Lower leg skin (tissue), 4 donors: ENCODE data around the gene FGF10. TPM values are rescaled to one million over a fixed set of nuclear protein-coding genes. Genes with fewer than 3 reads are reported as not detected.

ENCODE experiments used
- DNase-seq, 2 donors: peaks; one replicate each; pipeline ENCODE4 v3.0.0-alpha.2; 2019; ENCODE audit warnings: low spot score in 2 of 2
- H3K4me3 ChIP-seq: fragments of 200-600 bp; sonication (generic); 2 replicates; pipeline ENCODE4 v1.5.1; 2017; ENCODE audit warnings: mild to moderate bottlenecking, low read depth; ENCODE audit not compliant: poor library complexity, severe bottlenecking
- POLR2A ChIP-seq, 2 donors: fragments of 450-650 bp; IDR thresholded peaks; one replicate each; pipeline ENCODE4 v1.6.1; 2016 to 2017; ENCODE audit warnings: antibody characterized with exemption in 2 of 2, mild to moderate bottlenecking in 1 of 2, moderate library complexity in 1 of 2
- whole genome bisulfite sequencing, 2 donors: methylation state at CpG; one replicate each; pipeline ENCODE4 v1.1.5; 2018; 5-methylcytosine and 5-hydroxymethylcytosine counted together
- intact Hi-C: fragments of 100-400 bp; cut with DNase I; formaldehyde crosslinking; loops from one replicate; pipeline ENCODE4 v1.15.0; 2023; ENCODE audit warnings: low total_unique reads
- total RNA-seq, 4 donors: library from RNA; depleted of rRNA; stranded (reverse); fragments of >200 nt; gene quantifications; one replicate each; pipeline ENCODE4 v1.1.0, GENCODE V29; 2016
- TF ChIP-seq, protein P1 (sequence below), 3 donors: fragments of 450-650 bp; IDR thresholded peaks; one replicate each; pipeline ENCODE4 v1.5.1; 2016; ENCODE audit warnings: antibody characterized with exemption in 3 of 3, mild to moderate bottlenecking in 3 of 3, moderate library complexity in 2 of 3

The FGF10 gene
- total RNA-seq, 4 donors from 2014 or later, result 0.17 to 3.8 (median 1.7) TPM

DNA sequence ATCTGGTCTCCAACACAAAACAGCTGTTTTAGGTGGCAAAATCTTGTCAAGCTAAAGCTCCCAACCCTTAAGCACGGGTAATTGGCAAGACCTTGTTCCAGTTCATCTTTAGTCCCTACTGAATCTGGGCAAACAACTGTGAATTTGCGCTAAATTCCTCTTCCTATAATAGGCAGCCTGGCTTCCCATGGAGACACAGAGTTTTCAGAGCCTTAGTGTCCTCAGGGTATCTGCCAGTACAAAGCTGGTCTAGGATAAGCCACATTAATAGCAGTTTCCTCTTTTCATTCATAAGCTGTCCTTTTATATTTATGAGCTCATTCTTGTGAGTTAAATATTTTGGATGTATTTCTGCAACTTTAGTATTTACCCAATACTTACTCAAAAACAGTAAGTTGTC is 59.5 kb downstream of the FGF10 start:
- 34 to 55% methylated on average over 2 of the region's 2 CpGs for WGBS, 2 donors
- intact Hi-C loops, result no loop called here
- H3K4me3 ChIP-seq, result no peak overlapping the region
- DNase-seq, result no peak
- TF ChIP-seq, protein P1, sequence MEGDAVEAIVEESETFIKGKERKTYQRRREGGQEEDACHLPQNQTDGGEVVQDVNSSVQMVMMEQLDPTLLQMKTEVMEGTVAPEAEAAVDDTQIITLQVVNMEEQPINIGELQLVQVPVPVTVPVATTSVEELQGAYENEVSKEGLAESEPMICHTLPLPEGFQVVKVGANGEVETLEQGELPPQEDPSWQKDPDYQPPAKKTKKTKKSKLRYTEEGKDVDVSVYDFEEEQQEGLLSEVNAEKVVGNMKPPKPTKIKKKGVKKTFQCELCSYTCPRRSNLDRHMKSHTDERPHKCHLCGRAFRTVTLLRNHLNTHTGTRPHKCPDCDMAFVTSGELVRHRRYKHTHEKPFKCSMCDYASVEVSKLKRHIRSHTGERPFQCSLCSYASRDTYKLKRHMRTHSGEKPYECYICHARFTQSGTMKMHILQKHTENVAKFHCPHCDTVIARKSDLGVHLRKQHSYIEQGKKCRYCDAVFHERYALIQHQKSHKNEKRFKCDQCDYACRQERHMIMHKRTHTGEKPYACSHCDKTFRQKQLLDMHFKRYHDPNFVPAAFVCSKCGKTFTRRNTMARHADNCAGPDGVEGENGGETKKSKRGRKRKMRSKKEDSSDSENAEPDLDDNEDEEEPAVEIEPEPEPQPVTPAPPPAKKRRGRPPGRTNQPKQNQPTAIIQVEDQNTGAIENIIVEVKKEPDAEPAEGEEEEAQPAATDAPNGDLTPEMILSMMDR (IDR thresholded peaks at IDR 0.05), result no peak
- TF ChIP-seq POLR2A (IDR thresholded peaks at IDR 0.05), result no peak

DNA sequence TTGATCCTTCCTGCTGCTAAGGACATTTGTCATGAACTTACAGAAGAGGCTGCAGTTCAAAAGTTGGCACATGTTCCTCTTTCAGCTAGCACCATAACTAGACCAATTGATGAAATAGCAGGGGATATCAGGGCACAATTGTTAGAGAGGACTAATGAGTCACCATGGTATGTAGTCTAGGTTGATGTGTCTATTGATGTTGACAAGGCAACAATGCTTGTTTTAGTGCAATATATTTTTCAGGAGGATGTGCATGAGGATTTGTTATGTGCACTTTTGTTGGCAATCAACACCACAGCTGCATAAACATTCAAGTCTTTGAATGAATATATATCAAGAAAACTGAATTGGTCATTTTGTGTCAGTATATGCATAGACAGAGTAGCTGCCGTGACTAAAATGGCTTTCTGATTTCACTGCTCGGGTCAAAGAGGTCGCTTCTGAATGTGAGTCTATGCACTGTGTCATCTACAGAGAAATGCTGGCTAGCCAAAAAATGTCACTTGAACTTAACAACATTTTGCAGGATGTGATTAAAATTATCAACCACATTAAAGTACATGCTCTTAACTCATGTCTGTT is 68.0 kb downstream of the FGF10 start:
- intact Hi-C loops, result loop anchor here (5.0 kb wide), 1 partner anchor 1464 kb away; no protein-coding TSS in a partner anchor
- 74 to 80% methylated on average over 3 of the region's 3 CpGs for WGBS, 2 donors
- no peak overlapping the region for H3K4me3 ChIP-seq
- TF ChIP-seq, protein P1 (IDR thresholded peaks at IDR 0.05), result no peak
- TF ChIP-seq POLR2A (IDR thresholded peaks at IDR 0.05), result no peak
- DNase-seq, result no peak

DNA sequence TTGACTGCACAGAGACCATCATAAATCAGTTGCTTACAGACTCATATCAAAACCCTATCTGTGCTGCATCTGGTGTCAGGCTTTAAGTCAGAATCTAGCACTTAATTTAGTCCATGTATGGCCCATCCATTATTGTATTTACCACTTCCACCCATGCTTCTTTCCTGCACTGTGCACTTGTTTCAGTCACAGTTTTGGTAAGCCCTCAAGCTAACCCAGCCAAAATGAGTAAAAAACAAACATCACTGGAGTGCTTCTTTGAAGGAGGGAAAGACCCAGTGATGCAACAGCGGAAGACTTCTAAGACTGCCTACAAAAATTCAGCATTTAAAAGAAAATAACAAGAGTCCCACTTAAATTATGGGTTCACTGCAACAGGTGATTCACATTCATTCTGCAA is 69.0 kb downstream of the FGF10 start:
- WGBS, 2 donors, result 97 to 100% methylated on average over 1 of the region's 1 CpG
- no peak for TF ChIP-seq POLR2A (IDR thresholded peaks at IDR 0.05)
- TF ChIP-seq, protein P1 (IDR thresholded peaks at IDR 0.05), result no peak
- DNase-seq, result no peak
- intact Hi-C loops, result loop anchor here (5.0 kb wide), 1 partner anchor 1463 kb away; no protein-coding TSS in a partner anchor
- H3K4me3 ChIP-seq, result no peak overlapping the region

DNA sequence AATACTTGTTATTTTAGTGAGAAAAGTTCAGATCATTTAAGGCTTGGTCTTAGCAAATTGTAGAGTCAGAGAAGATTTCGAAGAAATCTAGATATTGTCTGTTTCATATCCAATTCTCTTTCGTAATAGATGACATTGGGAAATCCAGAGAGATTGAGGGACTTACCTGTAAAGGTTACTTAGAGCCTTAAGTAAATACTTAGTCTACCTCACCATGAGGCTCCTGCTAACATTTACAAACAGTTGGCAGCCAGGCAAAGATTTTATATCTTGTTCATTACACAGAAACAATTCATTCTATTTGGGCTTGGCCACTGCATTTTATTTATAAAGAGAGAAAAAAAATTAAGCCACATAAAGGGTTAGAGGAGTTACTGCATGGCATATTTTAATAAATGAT is 70.3 kb downstream of the FGF10 start:
- intact Hi-C loops, result no loop called here
- no peak overlapping the region for H3K4me3 ChIP-seq
- no peak for TF ChIP-seq POLR2A (IDR thresholded peaks at IDR 0.05)
- TF ChIP-seq, protein P1 (IDR thresholded peaks at IDR 0.05), result no peak
- WGBS, 2 donors, result 90 to 93% methylated on average over 2 of the region's 2 CpGs
- no peak for DNase-seq

DNA sequence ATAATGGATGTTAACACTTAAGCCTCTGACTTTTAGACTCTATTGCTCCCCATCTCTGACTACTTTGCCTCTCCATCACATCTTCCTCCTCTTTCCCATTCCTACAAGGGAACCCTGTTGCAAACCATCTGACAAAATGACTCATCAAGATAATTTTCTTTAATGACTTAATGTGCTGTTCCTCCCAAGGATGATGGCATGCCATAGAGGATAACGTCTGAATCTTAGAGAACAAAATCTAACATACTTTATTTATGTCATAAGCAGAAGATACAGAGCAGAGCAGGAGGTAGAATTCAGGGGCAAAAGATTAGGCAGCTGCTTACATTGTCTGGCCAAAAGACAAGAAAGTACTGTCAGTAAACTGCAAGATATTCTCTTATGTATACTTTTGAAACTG is 76.8 kb downstream of the FGF10 start:
- 26 to 29% methylated on average over 1 of the region's 1 CpG for WGBS, 2 donors

More for the DNA sequence above, 76.8 kb downstream of the FGF10 start:
- no peak overlapping the region for H3K4me3 ChIP-seq
- DNase-seq, result no peak
- TF ChIP-seq POLR2A (IDR thresholded peaks at IDR 0.05), result no peak
- TF ChIP-seq, protein P1 (IDR thresholded peaks at IDR 0.05), result no peak
- intact Hi-C loops, result no loop called here
